ENCODE measurements around the gene IL13.

Gene IL13

GRCh38 chr5:132681476-132681831 lies 23.5 kb downstream of the IL13 start:
- H2BK5ac ChIP-seq (ENCODE audit: low read depth, low read length, poor library complexity) = no peak overlapping the region
- H4K91ac ChIP-seq (ENCODE audit: low read depth, low read length) = no peak overlapping the region
- no peaks in the 10 kb centered on the region for H3K9me3 ChIP-seq (ENCODE audit: insufficient read depth, low read depth, low read length)
- H3K27me3 ChIP-seq (ENCODE audit: insufficient read depth, low read length) = no peaks in the 10 kb centered on the region
- DNase-seq = no peak
- no peak overlapping the region for H3K9ac ChIP-seq (ENCODE audit: low read length)
- H3K14ac ChIP-seq (ENCODE audit: low read length) = no peak overlapping the region
- H3K18ac ChIP-seq (ENCODE audit: low read length) = no peak overlapping the region
- WGBS (ENCODE audit: extremely low coverage, insufficient coverage, insufficient read length) = no CpG with 5 or more reads among the region's 2 CpGs
- no peak overlapping the region for H3K4ac ChIP-seq (ENCODE audit: low read depth, low read length)
- no peak overlapping the region for H2BK120ac ChIP-seq (ENCODE audit: insufficient read depth, low read length, poor library complexity)
- no peak overlapping the region for H2BK12ac ChIP-seq (ENCODE audit: low read length)
- no peaks in the 10 kb centered on the region for H3K4me1 ChIP-seq (ENCODE audit: control insufficient read depth in 1 of 2, insufficient read depth in 2 of 2, low read length in 2 of 2)
- no peak overlapping the region for H3K4me2 ChIP-seq (ENCODE audit: low read length)
- no peak overlapping the region for H2AFZ ChIP-seq (ENCODE audit: insufficient read depth, low read length, poor library complexity)
- no peak overlapping the region for H3K23ac ChIP-seq (ENCODE audit: low read length)
- no peak overlapping the region for H3K4me3 ChIP-seq (ENCODE audit: low read depth, low read length)
- H2AK5ac ChIP-seq (ENCODE audit: low read length) = no peak overlapping the region
- H3K79me1 ChIP-seq (ENCODE audit: low read length) = no peaks in the 10 kb centered on the region
- H4K8ac ChIP-seq (ENCODE audit: low read depth, low read length) = no peak overlapping the region
- no peaks in the 10 kb centered on the region for H3K36me3 ChIP-seq (ENCODE audit: control insufficient read depth in 1 of 2, insufficient read depth in 2 of 2, low read length in 2 of 2)
- H4K12ac ChIP-seq (ENCODE audit: low read depth, low read length) = no peak overlapping the region
- no peak overlapping the region for H3K27ac ChIP-seq (ENCODE audit: low read depth, low read length)
- no peaks in the 10 kb centered on the region for H3K79me2 ChIP-seq (ENCODE audit: control insufficient read depth, insufficient read depth, low read length, poor library complexity)

- no peaks in the 10 kb centered on the region for H3K36me3 ChIP-seq (ENCODE audit: control insufficient read depth in 1 of 2, insufficient read depth in 2 of 2, low read length in 2 of 2)
- H3K4me1 ChIP-seq (ENCODE audit: control insufficient read depth in 1 of 2, insufficient read depth in 2 of 2, low read length in 2 of 2) = no peaks in the 10 kb centered on the region
- H3K79me2 ChIP-seq (ENCODE audit: control insufficient read depth, insufficient read depth, low read length, poor library complexity) = no peaks in the 10 kb centered on the region
- H3K27ac ChIP-seq (ENCODE audit: low read depth, low read length) = no peak overlapping the region
- WGBS (ENCODE audit: extremely low coverage, insufficient coverage, insufficient read length) = no CpG with 5 or more reads among the region's 4 CpGs
- DNase-seq = no peak
- no peak overlapping the region for H3K4me2 ChIP-seq (ENCODE audit: low read length)
- no peaks in the 10 kb centered on the region for H3K79me1 ChIP-seq (ENCODE audit: low read length)
- no peak overlapping the region for H3K18ac ChIP-seq (ENCODE audit: low read length)
- H4K8ac ChIP-seq (ENCODE audit: low read depth, low read length) = no peak overlapping the region
- H3K9me3 ChIP-seq (ENCODE audit: insufficient read depth, low read depth, low read length) = no peaks in the 10 kb centered on the region
- H3K27me3 ChIP-seq (ENCODE audit: insufficient read depth, low read length) = no peaks in the 10 kb centered on the region
- no peak overlapping the region for H3K23ac ChIP-seq (ENCODE audit: low read length)
- no peak overlapping the region for H2AFZ ChIP-seq (ENCODE audit: insufficient read depth, low read length, poor library complexity)
- H3K4me3 ChIP-seq (ENCODE audit: low read depth, low read length) = no peak overlapping the region
- H2BK12ac ChIP-seq (ENCODE audit: low read length) = no peak overlapping the region
- H3K14ac ChIP-seq (ENCODE audit: low read length) = no peak overlapping the region
- H4K12ac ChIP-seq (ENCODE audit: low read depth, low read length) = no peak overlapping the region
- no peak overlapping the region for H2AK5ac ChIP-seq (ENCODE audit: low read length)
- H4K91ac ChIP-seq (ENCODE audit: low read depth, low read length) = no peak overlapping the region
- H2BK120ac ChIP-seq (ENCODE audit: insufficient read depth, low read length, poor library complexity) = no peak overlapping the region
- no peak overlapping the region for H3K9ac ChIP-seq (ENCODE audit: low read length)
- H3K4ac ChIP-seq (ENCODE audit: low read depth, low read length) = no peak overlapping the region
- H2BK5ac ChIP-seq (ENCODE audit: low read depth, low read length, poor library complexity) = no peak overlapping the region
These were observed 24.0 kb downstream of the IL13 start for GRCh38 chr5:132681983-132682382.

- no peak overlapping the region for H2BK5ac ChIP-seq (ENCODE audit: low read depth, low read length, poor library complexity)
- H4K12ac ChIP-seq (ENCODE audit: low read depth, low read length) = no peak overlapping the region
- H3K4me2 ChIP-seq (ENCODE audit: low read length) = no peak overlapping the region
- no peaks in the 10 kb centered on the region for H3K79me2 ChIP-seq (ENCODE audit: control insufficient read depth, insufficient read depth, low read length, poor library complexity)
- no peak overlapping the region for H2AFZ ChIP-seq (ENCODE audit: insufficient read depth, low read length, poor library complexity)
- no CpG with 5 or more reads among the region's 6 CpGs for WGBS (ENCODE audit: extremely low coverage, insufficient coverage, insufficient read length)
- H2BK12ac ChIP-seq (ENCODE audit: low read length) = no peak overlapping the region
- no peak overlapping the region for H3K18ac ChIP-seq (ENCODE audit: low read length)
- H3K23ac ChIP-seq (ENCODE audit: low read length) = no peak overlapping the region
- H3K4me3 ChIP-seq (ENCODE audit: low read depth, low read length) = no peak overlapping the region
- no peak overlapping the region for H3K4ac ChIP-seq (ENCODE audit: low read depth, low read length)
- H2BK120ac ChIP-seq (ENCODE audit: insufficient read depth, low read length, poor library complexity) = no peak overlapping the region
- no peaks in the 10 kb centered on the region for H3K36me3 ChIP-seq (ENCODE audit: control insufficient read depth in 1 of 2, insufficient read depth in 2 of 2, low read length in 2 of 2)
- H3K27me3 ChIP-seq (ENCODE audit: insufficient read depth, low read length) = no peaks in the 10 kb centered on the region
- no peak overlapping the region for H3K9ac ChIP-seq (ENCODE audit: low read length)
- H3K9me3 ChIP-seq (ENCODE audit: insufficient read depth, low read depth, low read length) = no peaks in the 10 kb centered on the region
- no peak overlapping the region for H2AK5ac ChIP-seq (ENCODE audit: low read length)
- H4K91ac ChIP-seq (ENCODE audit: low read depth, low read length) = no peak overlapping the region
- H3K4me1 ChIP-seq (ENCODE audit: control insufficient read depth in 1 of 2, insufficient read depth in 2 of 2, low read length in 2 of 2) = no peaks in the 10 kb centered on the region
- H4K8ac ChIP-seq (ENCODE audit: low read depth, low read length) = no peak overlapping the region
- DNase-seq = no peak
- H3K27ac ChIP-seq (ENCODE audit: low read depth, low read length) = no peak overlapping the region
- H3K79me1 ChIP-seq (ENCODE audit: low read length) = no peaks in the 10 kb centered on the region
- no peak overlapping the region for H3K14ac ChIP-seq (ENCODE audit: low read length)
These were observed 26.5 kb downstream of the IL13 start for GRCh38 chr5:132684491-132684890.

DNA sequence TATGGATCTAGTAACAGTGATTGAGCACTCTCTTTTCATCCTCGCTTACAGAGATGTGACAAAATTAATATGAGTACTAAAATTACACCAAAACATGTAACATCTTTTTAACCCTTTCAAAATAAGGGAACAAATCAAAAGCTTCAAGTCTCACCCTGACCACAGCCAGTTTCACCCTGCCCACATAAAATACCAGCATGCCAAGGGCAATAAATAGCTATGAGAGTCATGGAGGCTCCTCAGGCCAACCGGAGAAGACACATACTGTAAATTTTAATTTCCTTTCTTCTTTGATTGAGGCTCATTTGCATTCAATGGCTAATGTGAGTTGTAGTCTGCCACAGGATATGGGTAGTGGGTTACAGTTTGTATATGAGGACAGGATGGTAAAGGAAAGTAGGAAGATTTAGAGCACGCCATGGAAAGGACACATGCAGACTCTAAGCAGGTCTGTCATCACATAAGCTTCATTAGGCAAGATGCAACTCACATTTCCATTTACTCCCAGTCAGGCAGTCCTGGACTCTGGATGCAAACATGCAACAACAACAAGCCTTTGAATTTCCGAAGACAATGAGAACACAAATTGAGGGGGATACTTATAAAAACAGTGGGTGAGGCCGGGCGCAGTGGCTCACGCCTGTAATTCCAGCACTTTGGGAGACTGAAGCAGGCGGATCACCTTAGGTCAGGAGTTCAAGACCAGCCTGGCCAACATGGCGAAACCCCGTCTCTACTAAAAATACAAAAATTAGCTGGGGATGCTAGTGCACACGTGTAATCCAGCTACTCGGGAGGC lies 27.1 kb downstream of the IL13 start:
- Histone ChIP-seq H4K8ac (ENCODE audit: low read depth, low read length) (no peak overlapping the region), H3K79me2 (ENCODE audit: control insufficient read depth, insufficient read depth, low read length, poor library complexity) (no peaks in the 10 kb centered on the region), H2AFZ (ENCODE audit: insufficient read depth, low read length, poor library complexity) (no peak overlapping the region), H3K4me3 (ENCODE audit: low read depth, low read length) (no peak overlapping the region), H2BK12ac (ENCODE audit: low read length) (no peak overlapping the region), H3K79me1 (ENCODE audit: low read length) (no peaks in the 10 kb centered on the region), H3K27ac (ENCODE audit: low read depth, low read length) (no peak overlapping the region), H3K36me3 (ENCODE audit: control insufficient read depth in 1 of 2, insufficient read depth in 2 of 2, low read length in 2 of 2) (peaks cover 0 to 2% of the 10 kb centered on the region in 2 experiments), H2BK5ac (ENCODE audit: low read depth, low read length, poor library complexity) (no peak overlapping the region), H3K23ac (ENCODE audit: low read length) (no peak overlapping the region), H3K18ac (ENCODE audit: low read length) (no peak overlapping the region), H3K9me3 (ENCODE audit: insufficient read depth, low read depth, low read length) (no peaks in the 10 kb centered on the region), H4K91ac (ENCODE audit: low read depth, low read length) (no peak overlapping the region), H3K14ac (ENCODE audit: low read length) (no peak overlapping the region), H4K12ac (ENCODE audit: low read depth, low read length) (no peak overlapping the region), H2AK5ac (ENCODE audit: low read length) (no peak overlapping the region), H3K27me3 (ENCODE audit: insufficient read depth, low read length) (no peaks in the 10 kb centered on the region), H3K4ac (ENCODE audit: low read depth, low read length) (no peak overlapping the region), H3K4me2 (ENCODE audit: low read length) (no peak overlapping the region), H3K9ac (ENCODE audit: low read length) (no peak overlapping the region), H2BK120ac (ENCODE audit: insufficient read depth, low read length, poor library complexity) (no peak overlapping the region), H3K4me1 (ENCODE audit: control insufficient read depth in 1 of 2, insufficient read depth in 2 of 2, low read length in 2 of 2) (no peaks in the 10 kb centered on the region)
- DNase-seq = no peak
- no CpG with 5 or more reads among the region's 12 CpGs for WGBS (ENCODE audit: extremely low coverage, insufficient coverage, insufficient read length)
